Fibroblast of pulmonary artery (primary cell): Measurements from ENCODE around the gene ASIC2.

Experiments used
- DNase-seq: peaks from one replicate; pipeline ENCODE4 v3.0.0-alpha.2; 2010; ENCODE audit warnings: low read depth
- H3K4me3 ChIP-seq: replicated peaks from 2 replicates; pipeline ENCODE4 v1.5.1; 2011; ENCODE audit warnings: low read depth, mild to moderate bottlenecking, control low read depth, low read length, moderate library complexity
- TF ChIP-seq, protein P1 (sequence below): IDR thresholded peaks from 2 replicates; pipeline ENCODE4 v1.5.1; 2011; ENCODE audit warnings: mild to moderate bottlenecking, control low read depth, low read length, inconsistent platforms; ENCODE audit errors: missing control alignments

The ASIC2 gene

DNA sequence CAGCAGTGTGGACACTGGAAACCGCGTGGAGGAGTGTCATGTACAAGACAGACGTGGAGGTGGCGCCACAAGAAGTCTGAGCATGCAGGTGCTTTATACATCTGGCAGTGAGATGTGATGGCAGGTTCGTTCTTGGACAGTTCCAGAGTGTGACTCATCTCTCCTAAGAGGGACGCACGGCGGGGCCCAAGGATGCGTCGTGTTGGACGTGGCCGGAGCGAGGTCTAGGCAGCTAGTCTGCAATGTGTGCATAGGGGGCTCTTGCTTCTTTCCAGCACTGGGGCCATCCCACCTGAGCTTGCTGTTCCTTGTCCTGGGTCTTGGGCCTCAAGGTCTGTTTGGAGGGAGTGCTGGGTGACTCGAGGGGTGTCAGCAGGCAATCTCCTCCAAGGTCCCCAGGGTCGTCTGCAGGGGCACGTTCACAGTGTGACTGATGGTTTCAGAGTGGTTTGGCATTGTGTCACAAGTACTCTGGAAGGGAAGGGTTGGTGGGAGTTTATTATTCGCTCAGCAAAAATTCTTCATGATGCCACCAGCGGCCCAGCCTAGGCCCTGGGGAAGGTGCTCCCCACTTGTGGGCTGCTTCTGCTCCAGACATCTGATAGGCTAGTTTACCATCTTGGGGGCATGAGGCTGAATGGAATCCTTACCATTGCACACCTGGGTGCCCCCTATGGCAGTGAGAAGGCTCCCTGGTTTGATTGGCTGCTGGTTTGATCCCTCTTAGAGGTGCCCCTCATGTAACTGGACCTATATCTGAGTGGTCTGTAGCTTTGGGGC is 279.3 kb downstream of the ASIC2 start:
- TF ChIP-seq, protein P1, sequence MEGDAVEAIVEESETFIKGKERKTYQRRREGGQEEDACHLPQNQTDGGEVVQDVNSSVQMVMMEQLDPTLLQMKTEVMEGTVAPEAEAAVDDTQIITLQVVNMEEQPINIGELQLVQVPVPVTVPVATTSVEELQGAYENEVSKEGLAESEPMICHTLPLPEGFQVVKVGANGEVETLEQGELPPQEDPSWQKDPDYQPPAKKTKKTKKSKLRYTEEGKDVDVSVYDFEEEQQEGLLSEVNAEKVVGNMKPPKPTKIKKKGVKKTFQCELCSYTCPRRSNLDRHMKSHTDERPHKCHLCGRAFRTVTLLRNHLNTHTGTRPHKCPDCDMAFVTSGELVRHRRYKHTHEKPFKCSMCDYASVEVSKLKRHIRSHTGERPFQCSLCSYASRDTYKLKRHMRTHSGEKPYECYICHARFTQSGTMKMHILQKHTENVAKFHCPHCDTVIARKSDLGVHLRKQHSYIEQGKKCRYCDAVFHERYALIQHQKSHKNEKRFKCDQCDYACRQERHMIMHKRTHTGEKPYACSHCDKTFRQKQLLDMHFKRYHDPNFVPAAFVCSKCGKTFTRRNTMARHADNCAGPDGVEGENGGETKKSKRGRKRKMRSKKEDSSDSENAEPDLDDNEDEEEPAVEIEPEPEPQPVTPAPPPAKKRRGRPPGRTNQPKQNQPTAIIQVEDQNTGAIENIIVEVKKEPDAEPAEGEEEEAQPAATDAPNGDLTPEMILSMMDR: no peak
- H3K4me3 ChIP-seq: no peak overlapping the region
- no peak for DNase-seq

DNA sequence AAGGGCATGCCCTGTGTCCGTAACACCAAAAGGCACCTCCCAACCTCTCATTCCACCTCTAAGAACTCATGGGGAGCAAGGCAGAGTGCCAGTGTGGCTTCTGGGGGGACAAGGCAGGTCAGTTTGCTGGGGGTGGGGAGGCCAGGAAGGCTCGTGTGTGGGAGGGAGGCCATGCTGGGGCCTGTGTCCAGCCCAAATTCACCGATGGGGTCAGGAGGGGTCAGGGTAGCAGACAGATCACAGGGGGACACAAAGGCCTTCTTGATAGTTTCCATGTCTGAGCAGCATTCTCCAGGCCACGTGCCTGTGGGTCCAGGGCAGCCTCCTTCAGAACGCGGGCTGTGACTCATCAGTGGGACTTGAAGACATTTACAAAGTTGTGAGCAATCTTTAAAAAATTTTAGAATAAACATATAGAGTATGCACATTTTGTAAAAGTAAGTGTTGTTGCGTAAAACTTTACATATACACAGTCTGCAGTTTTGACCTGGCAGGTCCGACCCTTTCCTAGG is 280.5 kb downstream of the ASIC2 start:
- peak; percentile 87 for DNase-seq
- TF ChIP-seq, protein P1: no peak
- H3K4me3 ChIP-seq: no peak overlapping the region

DNA sequence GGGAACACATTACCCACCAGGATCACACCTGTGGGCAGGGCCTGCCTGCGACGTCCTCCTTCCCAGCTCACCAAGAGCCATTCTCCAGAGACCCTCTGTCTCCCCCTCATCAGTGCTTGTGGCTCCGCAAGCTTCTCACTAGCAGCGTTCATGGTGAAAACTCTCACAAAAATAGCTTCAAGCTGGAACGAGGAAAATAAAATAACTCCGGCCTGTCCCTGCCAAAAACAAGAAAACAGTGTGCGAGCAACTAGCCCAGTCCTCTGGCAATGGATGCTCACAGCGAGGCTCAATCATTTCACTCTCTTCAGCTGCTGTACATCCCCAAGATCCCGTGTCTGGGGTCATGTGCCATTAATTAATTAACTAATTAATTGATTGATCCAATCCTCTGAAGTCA is 283.5 kb downstream of the ASIC2 start:
- TF ChIP-seq, protein P1: no peak
- H3K4me3 ChIP-seq: no peak overlapping the region
- no peak for DNase-seq

DNA sequence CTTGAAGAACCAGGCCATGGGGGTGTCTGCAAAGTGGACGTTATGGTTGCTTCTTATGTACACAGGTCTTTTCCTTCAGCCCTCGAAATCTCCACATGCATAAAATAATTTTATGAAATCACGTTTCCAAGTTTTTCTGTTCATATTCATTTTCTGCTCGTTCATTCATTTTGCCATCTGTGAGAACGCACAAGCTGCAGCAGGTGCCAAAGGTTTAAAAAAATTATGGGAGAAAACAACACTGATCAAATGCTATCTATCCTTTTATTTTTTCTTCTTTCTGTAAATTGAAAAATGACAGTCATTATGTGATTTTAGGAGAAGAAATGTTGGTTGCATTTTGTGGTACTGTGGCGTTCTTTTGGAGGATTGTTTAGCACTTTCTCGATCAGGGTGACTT is 285.9 kb downstream of the ASIC2 start:
- H3K4me3 ChIP-seq: no peak overlapping the region
- DNase-seq: no peak
- TF ChIP-seq, protein P1: no peak

DNA sequence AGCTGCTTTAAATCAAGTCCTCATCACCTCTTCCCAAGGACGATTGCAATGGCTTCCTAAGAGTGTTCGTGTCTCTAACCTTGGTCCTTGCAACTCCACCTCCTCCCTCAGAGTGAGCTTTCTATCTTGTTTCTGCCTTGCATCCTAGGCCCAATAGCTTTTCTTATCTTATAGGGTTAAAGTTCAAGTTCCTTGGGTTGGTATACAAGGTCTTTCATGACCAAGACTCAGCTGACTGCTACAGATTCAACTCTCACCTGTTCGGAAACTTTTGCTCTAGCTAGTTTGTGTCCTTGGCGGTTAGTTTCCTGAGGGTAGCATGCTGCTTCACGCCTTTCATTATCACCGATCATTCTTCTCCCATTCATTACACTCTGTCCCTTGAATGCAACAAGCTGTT is 290.8 kb downstream of the ASIC2 start:
- TF ChIP-seq, protein P1: no peak
- no peak for DNase-seq

DNA sequence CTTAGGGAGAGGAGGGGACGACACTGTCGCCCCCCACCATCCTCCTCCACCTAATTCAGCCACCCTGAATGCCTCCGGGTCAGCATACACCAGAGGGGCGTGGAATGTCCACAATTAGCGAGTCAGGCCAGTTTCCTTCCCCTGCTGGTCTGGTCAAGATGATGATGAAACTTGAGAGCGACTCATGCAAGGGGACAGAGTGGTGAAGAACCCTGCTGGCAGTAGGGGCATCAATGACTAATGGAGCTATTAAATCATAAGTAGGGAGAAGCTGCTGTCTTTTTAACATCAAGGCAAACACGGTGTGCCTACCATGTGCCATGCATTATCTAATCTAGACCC is 294.2 kb downstream of the ASIC2 start:
- no peak overlapping the region for H3K4me3 ChIP-seq

More for the DNA sequence above, 290.8 kb downstream of the ASIC2 start:
- H3K4me3 ChIP-seq: no peak overlapping the region

More for the DNA sequence above, 294.2 kb downstream of the ASIC2 start:
- TF ChIP-seq, protein P1: no peak
- DNase-seq: peak; percentile 33
